ENCODE measurements around the gene VPS4B.

VPS4B gene

DNA sequence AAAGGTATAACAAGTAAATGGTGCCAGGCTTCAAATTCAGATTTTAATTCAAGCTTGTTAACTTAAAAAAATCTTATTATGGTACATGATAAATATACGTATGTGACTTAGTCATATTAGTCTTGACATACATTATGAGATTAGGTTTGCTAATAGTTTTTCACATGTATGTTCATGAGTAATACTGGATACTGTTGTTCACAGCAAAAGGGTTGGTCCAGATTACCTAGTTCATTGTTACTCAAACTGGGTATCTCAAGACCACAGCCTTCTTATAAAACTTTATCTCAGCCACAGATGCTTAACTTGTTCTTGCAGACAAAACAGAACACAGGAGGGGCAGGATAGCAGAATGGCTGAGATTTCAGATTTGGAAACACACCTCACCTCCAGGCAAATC lies 26.8 kb downstream of the VPS4B start:
- no peak for DNase-seq (ENCODE audit: low read depth, low spot score)
- Histone ChIP-seq H3K36me3 (ENCODE audit: insufficient read depth, insufficient read length, low read length) (peaks cover 47% of the 10 kb centered on the region), H3K4me3 (ENCODE audit: insufficient read length, low read depth) (no peak overlapping the region), H3K9me3 (ENCODE audit: insufficient read depth, low read length) (no peaks in the 10 kb centered on the region), H3K27me3 (ENCODE audit: insufficient read depth, insufficient read length) (no peaks in the 10 kb centered on the region), H3K4me1 (ENCODE audit: insufficient read depth, insufficient read length) (no peaks in the 10 kb centered on the region), H3K9ac (ENCODE audit: insufficient read length, low read depth) (no peak overlapping the region)
- no peak for TF ChIP-seq SUZ12 (IDR thresholded peaks at IDR 0.05; ENCODE audit: extremely low read depth, insufficient read depth, insufficient read length)
- TF ChIP-seq ZNF274 (IDR thresholded peaks at IDR 0.05; ENCODE audit: low read depth, low read length), result no peak
- no peak for TF ChIP-seq YY1 (IDR thresholded peaks at IDR 0.05; ENCODE audit: insufficient read depth, insufficient read length)

- peaks cover 45% of the 10 kb centered on the region for H3K36me3 ChIP-seq (ENCODE audit: insufficient read depth, insufficient read length, low read length)
- H3K9ac ChIP-seq (ENCODE audit: insufficient read length, low read depth), result no peak overlapping the region
Observed at GRCh38 chr18:63394954-63395353, 27.3 kb downstream of the VPS4B start.

GRCh38 chr18:63387861-63388260 lies 34.4 kb downstream of the VPS4B start:
- Histone ChIP-seq H3K9ac (ENCODE audit: insufficient read length, low read depth) (no peak overlapping the region), H3K4me1 (ENCODE audit: insufficient read depth, insufficient read length) (no peaks in the 10 kb centered on the region), H3K27me3 (ENCODE audit: insufficient read depth, insufficient read length) (no peaks in the 10 kb centered on the region), H3K36me3 (ENCODE audit: insufficient read depth, insufficient read length, low read length) (peaks cover 19% of the 10 kb centered on the region), H3K9me3 (ENCODE audit: insufficient read depth, low read length) (no peaks in the 10 kb centered on the region), H3K4me3 (ENCODE audit: insufficient read length, low read depth) (no peak overlapping the region)
- TF ChIP-seq YY1 (IDR thresholded peaks at IDR 0.05; ENCODE audit: insufficient read depth, insufficient read length), result no peak
- TF ChIP-seq SUZ12 (IDR thresholded peaks at IDR 0.05; ENCODE audit: extremely low read depth, insufficient read depth, insufficient read length), result no peak
- no peak for TF ChIP-seq ZNF274 (IDR thresholded peaks at IDR 0.05; ENCODE audit: low read depth, low read length)
- DNase-seq (ENCODE audit: low read depth, low spot score), result no peak

More at GRCh38 chr18:63394954-63395353, 27.3 kb downstream of the VPS4B start:
- Histone ChIP-seq H3K27me3 (ENCODE audit: insufficient read depth, insufficient read length) (no peaks in the 10 kb centered on the region), H3K9me3 (ENCODE audit: insufficient read depth, low read length) (no peaks in the 10 kb centered on the region), H3K4me3 (ENCODE audit: insufficient read length, low read depth) (no peak overlapping the region), H3K4me1 (ENCODE audit: insufficient read depth, insufficient read length) (no peaks in the 10 kb centered on the region)
- TF ChIP-seq YY1 (IDR thresholded peaks at IDR 0.05; ENCODE audit: insufficient read depth, insufficient read length) (no peak), SUZ12 (IDR thresholded peaks at IDR 0.05; ENCODE audit: extremely low read depth, insufficient read depth, insufficient read length) (no peak), ZNF274 (IDR thresholded peaks at IDR 0.05; ENCODE audit: low read depth, low read length) (no peak)
- DNase-seq (ENCODE audit: low read depth, low spot score), result no peak

DNA sequence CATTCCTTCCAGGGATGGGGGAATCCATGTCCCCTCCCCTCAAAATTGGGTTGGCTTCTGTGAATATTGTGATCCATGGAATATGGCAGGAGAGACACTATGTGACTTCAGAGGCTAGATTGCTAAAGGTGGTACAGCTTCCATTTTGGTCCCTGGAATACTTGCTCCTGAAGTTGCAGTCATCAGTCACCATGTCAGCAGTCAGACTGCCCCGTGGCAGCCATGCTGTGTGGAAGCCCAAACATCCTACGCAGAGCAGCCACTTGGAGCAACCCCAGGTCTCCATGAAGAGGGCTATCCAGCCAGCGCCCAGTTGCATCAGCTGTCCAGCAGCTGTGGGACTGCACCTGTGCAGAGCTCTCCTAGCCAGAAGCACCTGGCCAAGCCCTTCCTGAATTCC lies 39.4 kb downstream of the VPS4B start:
- no peak for DNase-seq (ENCODE audit: low read depth, low spot score)
- Histone ChIP-seq H3K4me3 (ENCODE audit: insufficient read length, low read depth) (no peak overlapping the region), H3K27me3 (ENCODE audit: insufficient read depth, insufficient read length) (no peaks in the 10 kb centered on the region), H3K4me1 (ENCODE audit: insufficient read depth, insufficient read length) (no peaks in the 10 kb centered on the region), H3K9me3 (ENCODE audit: insufficient read depth, low read length) (no peaks in the 10 kb centered on the region), H3K36me3 (ENCODE audit: insufficient read depth, insufficient read length, low read length) (no peaks in the 10 kb centered on the region), H3K9ac (ENCODE audit: insufficient read length, low read depth) (no peak overlapping the region)
- no peak for TF ChIP-seq ZNF274 (IDR thresholded peaks at IDR 0.05; ENCODE audit: low read depth, low read length)
- TF ChIP-seq SUZ12 (IDR thresholded peaks at IDR 0.05; ENCODE audit: extremely low read depth, insufficient read depth, insufficient read length), result no peak
- no peak for TF ChIP-seq YY1 (IDR thresholded peaks at IDR 0.05; ENCODE audit: insufficient read depth, insufficient read length)

- TF ChIP-seq YY1 (IDR thresholded peaks at IDR 0.05; ENCODE audit: insufficient read depth, insufficient read length) (no peak), ZNF274 (IDR thresholded peaks at IDR 0.05; ENCODE audit: low read depth, low read length) (no peak), SUZ12 (IDR thresholded peaks at IDR 0.05; ENCODE audit: extremely low read depth, insufficient read depth, insufficient read length) (no peak)
- DNase-seq (ENCODE audit: low read depth, low spot score), result no peak
- no peak overlapping the region for H3K4me3 ChIP-seq (ENCODE audit: insufficient read length, low read depth)
- no peaks in the 10 kb centered on the region for H3K27me3 ChIP-seq (ENCODE audit: insufficient read depth, insufficient read length)
- H3K9me3 ChIP-seq (ENCODE audit: insufficient read depth, low read length), result no peaks in the 10 kb centered on the region
- H3K9ac ChIP-seq (ENCODE audit: insufficient read length, low read depth), result no peak overlapping the region
- H3K4me1 ChIP-seq (ENCODE audit: insufficient read depth, insufficient read length), result no peaks in the 10 kb centered on the region
- H3K36me3 ChIP-seq (ENCODE audit: insufficient read depth, insufficient read length, low read length), result no peaks in the 10 kb centered on the region
Observed at GRCh38 chr18:63379639-63379962, 42.7 kb downstream of the VPS4B start.

DNA sequence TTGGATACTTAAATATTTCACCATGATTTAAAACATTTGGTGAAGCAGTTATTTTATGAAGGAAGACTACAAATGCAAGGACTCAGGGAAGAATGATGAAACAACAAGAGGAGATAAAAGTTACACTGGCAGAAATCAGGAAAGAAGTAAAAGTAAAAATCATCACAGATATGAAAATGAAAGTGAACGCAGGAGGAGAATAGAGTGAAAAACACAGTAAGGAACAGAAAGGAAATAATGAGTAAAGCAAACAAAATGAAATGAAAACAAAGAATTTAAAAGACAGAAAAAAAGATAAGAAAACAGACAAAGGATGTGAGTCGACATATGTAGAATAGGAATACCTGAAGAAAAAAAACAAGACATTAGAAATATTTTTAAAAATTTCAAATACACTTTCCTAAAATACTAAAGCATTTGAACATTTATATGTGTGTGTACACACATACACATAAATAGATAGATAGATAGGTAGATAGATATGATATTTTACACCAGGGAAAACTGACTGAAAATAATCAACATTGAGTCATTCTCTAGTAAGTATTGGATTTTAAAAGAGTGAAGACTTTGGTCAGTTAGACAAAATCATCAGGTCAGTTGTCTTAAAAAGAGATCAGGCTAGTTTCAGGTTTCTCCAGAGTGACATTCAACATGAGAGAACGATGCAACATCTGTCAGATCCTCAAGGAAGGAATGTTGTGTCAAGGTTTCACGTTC lies 43.2 kb downstream of the VPS4B start:
- Histone ChIP-seq H3K4me1 (ENCODE audit: insufficient read depth, insufficient read length) (no peaks in the 10 kb centered on the region), H3K27me3 (ENCODE audit: insufficient read depth, insufficient read length) (no peaks in the 10 kb centered on the region), H3K36me3 (ENCODE audit: insufficient read depth, insufficient read length, low read length) (no peaks in the 10 kb centered on the region), H3K4me3 (ENCODE audit: insufficient read length, low read depth) (no peak overlapping the region), H3K9me3 (ENCODE audit: insufficient read depth, low read length) (no peaks in the 10 kb centered on the region), H3K9ac (ENCODE audit: insufficient read length, low read depth) (no peak overlapping the region)
- DNase-seq (ENCODE audit: low read depth, low spot score), result no peak
- TF ChIP-seq YY1 (IDR thresholded peaks at IDR 0.05; ENCODE audit: insufficient read depth, insufficient read length) (no peak), SUZ12 (IDR thresholded peaks at IDR 0.05; ENCODE audit: extremely low read depth, insufficient read depth, insufficient read length) (no peak), ZNF274 (IDR thresholded peaks at IDR 0.05; ENCODE audit: low read depth, low read length) (no peak)

GRCh38 chr18:63377275-63377980 lies 44.8 kb downstream of the VPS4B start:
- H3K4me3 ChIP-seq (ENCODE audit: insufficient read length, low read depth), result no peak overlapping the region
- no peaks in the 10 kb centered on the region for H3K4me1 ChIP-seq (ENCODE audit: insufficient read depth, insufficient read length)
- no peaks in the 10 kb centered on the region for H3K9me3 ChIP-seq (ENCODE audit: insufficient read depth, low read length)
- DNase-seq (ENCODE audit: low read depth, low spot score), result no peak
- TF ChIP-seq SUZ12 (IDR thresholded peaks at IDR 0.05; ENCODE audit: extremely low read depth, insufficient read depth, insufficient read length), result no peak
- TF ChIP-seq YY1 (IDR thresholded peaks at IDR 0.05; ENCODE audit: insufficient read depth, insufficient read length), result no peak
- no peak for TF ChIP-seq ZNF274 (IDR thresholded peaks at IDR 0.05; ENCODE audit: low read depth, low read length)
- H3K27me3 ChIP-seq (ENCODE audit: insufficient read depth, insufficient read length), result no peaks in the 10 kb centered on the region
- no peaks in the 10 kb centered on the region for H3K36me3 ChIP-seq (ENCODE audit: insufficient read depth, insufficient read length, low read length)
- H3K9ac ChIP-seq (ENCODE audit: insufficient read length, low read depth), result no peak overlapping the region
